K562 treated with DMSO at 1 percent for 48 hours (cell line): ENCODE results near the gene GTPBP3. TPM values are rescaled to one million over a fixed set of nuclear protein-coding genes. Genes with fewer than 3 reads are reported as not detected.

ENCODE experiments used
- total RNA-seq: library from RNA; unstranded; fragments of 300-600 nt; gene quantifications from 2 replicates; pipeline ENCODE4 v1.2.3, GENCODE V29; 2022; ENCODE audit warnings: low replicate concordance; ENCODE audit errors: extremely low read depth

The GTPBP3 gene, protein sequence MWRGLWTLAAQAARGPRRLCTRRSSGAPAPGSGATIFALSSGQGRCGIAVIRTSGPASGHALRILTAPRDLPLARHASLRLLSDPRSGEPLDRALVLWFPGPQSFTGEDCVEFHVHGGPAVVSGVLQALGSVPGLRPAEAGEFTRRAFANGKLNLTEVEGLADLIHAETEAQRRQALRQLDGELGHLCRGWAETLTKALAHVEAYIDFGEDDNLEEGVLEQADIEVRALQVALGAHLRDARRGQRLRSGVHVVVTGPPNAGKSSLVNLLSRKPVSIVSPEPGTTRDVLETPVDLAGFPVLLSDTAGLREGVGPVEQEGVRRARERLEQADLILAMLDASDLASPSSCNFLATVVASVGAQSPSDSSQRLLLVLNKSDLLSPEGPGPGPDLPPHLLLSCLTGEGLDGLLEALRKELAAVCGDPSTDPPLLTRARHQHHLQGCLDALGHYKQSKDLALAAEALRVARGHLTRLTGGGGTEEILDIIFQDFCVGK
- total RNA-seq: not detected in 2 replicates

DNA sequence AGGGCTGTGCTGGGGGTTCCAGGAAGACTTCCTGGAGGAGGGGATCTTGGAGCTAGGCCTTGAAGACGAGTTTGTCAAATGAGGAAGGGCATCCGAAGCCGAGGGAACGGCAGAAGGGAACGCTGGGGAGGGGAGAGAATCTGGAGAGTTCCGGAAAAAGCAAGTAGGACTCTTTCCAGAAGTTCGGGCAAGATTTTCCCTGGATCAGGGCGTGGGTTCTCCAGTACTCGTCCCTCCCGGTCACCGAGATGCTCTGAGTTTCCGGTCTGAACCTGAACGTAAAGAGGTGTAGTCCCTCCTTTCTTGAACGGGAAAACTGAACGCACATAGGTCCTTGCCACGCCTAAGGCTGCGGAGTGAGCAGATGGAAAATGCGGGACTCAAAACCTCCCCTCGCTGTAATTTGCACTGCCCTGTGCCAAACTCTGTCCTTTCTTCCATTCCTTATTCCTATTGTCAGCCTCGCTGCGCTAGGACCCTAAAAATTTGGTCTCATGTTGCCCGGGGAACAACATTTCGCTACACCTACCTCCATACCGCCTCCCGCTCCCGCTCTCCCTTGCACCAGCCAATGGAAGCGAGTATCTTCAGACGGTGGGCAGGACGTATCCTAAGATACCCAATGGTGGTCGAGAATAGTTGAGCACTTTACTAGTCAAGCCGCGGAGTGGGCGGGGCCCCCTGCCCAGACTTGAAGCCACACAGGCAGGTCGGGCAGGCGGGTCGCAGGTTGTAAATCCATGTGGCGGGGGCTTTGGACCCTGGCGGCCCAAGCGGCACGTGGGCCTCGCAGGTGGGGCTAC is at the start of gene GTPBP3:
GTPBP3 (plus strand) TSS at position 682 of the 803 bp plus-strand sequence; CDS start at position 741, 59 bp downstream.

DNA sequence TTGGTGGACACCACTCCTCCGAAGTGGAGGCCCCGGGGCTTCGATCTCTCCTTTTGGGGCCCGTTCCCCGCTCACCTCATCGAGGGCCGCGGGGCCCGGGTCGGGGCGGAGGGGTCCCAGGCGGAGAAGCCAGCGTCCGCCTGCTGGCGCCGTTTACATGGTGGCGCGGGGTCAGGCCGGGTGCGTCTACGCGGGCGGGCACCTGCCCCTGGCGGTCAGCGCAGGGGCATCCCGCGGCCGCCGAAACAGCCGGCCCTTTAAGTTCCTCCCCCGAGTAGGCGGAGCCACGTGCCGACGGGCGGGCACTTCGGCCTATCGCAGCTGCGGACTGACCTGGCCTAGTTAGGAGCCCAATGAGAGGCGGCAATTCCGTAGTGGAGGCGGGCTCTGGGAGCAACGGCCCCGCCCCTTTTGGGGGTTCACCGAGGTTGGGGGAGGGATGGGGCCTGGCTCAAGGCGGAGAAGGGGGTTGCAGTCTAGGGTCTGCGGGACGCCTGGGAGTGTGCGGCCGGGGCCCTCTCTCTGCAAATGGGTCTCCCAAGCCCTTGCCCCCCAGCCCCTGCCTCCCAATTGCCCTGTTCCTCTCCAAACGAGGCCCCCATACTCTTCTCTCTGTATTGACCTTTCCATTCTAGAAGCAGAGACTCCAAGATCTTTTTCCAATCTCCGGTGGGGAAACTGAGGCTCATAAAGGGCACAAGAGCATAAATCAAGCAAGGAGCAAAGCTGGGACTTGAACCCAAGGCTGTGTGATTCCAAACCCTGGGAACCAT is 34.0 kb upstream of the GTPBP3 start, which contains the start of gene ABHD8:
ABHD8 (minus strand) TSS at position 259 of the 773 bp plus-strand sequence. CDS start 1,809 bp downstream, outside the sequence.

DNA sequence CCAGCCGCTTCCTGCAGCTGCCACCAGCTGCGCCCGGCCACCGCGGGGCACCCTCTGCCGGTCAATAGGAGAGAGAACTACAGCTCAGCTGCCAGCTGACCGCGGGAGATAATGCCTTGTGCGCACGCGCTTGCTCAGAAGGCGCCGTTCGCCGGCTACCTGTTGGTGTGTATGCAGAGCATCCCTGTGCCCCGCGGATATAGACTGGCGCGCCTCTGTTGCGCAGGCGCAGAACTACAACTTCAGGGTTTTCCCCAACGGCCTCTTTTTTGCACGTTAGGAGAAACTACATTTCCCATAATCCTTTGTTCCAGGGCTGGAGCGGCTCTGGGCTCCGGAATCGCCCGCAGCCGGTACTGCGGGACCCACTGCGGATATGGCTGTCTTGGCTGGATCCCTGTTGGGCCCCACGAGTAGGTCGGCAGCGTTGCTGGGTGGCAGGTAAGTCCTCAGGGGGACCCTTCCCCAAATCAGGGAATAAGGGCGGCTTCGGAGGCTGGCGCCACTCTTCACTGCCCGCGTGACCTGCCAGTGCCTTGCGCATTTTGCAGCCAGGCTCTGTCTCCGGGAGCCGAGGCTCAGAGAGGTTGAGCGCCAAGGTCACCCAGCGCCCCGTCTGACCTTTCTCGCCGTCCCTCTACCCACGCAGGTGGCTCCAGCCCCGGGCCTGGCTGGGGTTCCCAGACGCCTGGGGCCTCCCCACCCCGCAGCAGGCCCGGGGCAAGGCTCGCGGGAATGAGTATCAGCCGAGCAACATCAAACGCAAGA is 31.7 kb upstream of the GTPBP3 start, which contains the start of gene MRPL34:
MRPL34 (plus strand) TSS at position 356 of the 768 bp plus-strand sequence; CDS start at position 377, 21 bp downstream.

DNA sequence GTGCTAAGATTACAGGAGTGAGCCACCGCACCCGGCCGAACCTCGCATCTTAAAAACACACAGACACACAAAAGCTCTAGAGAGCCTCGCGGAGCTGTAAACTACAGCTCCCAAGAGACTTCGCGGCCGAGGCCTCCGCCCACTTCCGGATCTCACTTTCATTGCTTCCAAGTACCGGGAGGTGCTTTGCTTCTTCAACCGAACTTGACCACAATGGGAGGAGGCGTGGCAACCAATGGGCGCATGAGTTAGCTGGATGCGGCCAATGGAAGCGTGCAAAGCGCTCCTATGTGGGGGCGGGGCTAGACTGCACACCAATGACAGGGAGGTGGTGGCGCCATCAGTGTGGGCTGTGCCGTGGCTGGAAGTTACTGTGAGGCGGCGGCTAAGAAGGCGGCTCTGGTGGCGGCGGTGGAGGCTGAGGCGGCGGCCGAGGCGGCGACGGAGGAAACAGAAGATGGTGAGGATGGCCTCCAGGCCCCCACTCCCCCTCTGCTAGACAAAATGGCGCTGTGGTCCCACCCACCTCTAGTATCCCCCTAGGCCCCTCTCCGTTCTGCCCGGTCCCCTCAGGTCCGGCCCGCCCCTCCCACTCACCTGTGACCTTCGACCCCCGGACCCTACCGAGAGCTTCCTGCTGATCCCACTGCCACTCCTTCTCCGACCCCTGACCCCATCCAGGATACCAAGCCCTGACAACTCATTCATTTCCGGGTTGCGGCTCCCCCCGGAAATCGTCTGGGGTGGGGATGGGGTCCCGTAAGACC is 28.0 kb upstream of the GTPBP3 start, which contains the start of gene DDA1:
DDA1 (plus strand) TSS at position 366 of the 767 bp plus-strand sequence; CDS start at position 458, 92 bp downstream.

DNA sequence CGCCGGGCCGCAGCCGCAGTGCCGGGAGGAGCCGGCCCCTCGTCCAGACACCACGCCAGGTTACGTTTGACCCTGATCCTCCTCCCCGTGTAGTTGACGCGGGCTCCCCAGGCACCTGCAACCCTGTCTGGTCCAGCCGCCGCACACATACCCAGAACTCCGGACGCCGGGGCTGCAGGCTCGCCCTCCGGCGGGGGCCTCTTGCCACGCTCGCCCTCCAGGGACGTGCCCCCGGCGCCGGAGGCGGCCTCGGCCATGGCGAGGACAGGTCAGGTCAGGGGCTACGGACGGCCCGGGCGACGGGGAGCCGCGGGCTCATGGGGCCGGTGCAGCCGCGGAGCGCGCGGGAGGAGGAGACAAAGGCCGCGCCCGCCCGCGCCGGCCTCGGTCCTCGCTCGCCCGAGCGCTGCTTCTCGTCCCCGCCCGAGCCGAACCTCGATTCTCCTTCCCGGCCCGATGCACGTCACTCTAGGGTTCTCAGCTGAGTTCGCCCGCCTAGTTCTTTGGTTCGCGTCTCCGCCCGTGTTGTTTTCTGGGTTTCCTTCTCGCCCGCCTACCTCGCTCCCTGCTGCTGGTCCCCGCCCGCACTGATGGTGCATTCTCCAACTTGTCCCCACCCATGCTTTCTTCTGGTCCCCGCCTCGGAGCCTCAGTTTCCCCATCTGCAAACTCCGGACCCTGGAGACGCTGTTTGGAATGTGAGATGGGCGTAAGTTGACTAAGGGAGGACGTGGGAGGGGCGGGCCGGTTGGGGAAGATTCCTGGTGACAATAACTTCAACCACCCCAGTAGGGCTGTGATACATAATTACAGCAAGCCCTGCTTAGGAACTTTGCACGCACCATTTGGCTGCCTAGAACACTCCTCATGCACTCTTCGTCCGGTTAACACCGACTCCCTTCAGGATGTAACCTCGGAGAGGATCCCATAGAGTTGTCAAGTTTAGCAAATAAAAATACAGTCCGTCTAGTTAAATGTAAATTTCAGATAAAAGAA is 2.6 kb upstream of the GTPBP3 start, which contains the start of gene ANO8:
ANO8 (minus strand) TSS at position 442 of the 996 bp plus-strand sequence; CDS start at position 257, 185 bp downstream.

DNA sequence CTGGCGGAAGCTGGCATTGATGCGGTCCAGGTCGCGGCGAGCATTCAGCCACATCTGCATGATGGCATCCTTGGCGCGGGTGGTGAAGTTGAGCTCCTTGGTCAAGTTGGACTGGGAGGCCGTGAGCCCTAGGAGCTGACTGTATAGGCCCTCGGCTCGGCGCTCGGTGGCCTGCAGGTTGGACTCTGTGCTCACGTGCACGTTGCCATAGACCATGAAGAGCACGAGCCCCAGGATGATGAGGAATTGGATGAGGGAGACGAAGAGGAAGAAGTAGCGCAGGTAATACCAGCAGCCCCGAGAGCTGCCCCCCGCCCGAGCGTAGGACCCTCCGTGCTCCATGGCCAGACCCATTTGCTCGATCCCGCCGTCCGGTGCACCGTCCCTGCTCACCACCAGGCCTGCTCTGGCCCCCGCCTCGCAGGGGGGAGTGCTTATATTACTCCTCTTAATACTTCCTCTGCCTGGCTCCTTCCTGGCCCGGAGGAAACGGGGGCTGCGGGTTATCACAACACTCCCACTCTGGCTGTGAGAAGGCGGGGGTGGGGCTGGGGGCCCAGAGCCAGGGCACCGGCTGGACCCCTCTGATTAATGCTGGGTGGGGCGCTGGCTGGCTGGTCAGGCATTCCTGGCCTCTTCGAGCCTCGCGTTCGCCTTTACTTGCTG is 39.7 kb downstream of the GTPBP3 start, which contains the start of gene PLVAP:
PLVAP (minus strand) TSS at position 408 of the 666 bp plus-strand sequence; CDS start at position 354, 54 bp downstream.

Other genes with a start within 250 kb of the GTPBP3 start
- not detected in 2 replicates for gene USE1, start 122.2 kb upstream of the GTPBP3 start, total RNA-seq
- gene OCEL1, start 111.3 kb upstream of the GTPBP3 start, total RNA-seq: not detected in 2 replicates
- gene NR2F6, start 91.6 kb upstream of the GTPBP3 start, total RNA-seq: 322 TPM in 1 of 2 replicates, not detected in the other
- gene USHBP1, start 72.8 kb upstream of the GTPBP3 start, total RNA-seq: not detected in 2 replicates
- gene BABAM1, start 70.1 kb upstream of the GTPBP3 start, total RNA-seq: not detected in 2 replicates
- gene ANKLE1, start 55.7 kb upstream of the GTPBP3 start, total RNA-seq: not detected in 2 replicates
- not detected in 2 replicates for gene ABHD8, start 34.1 kb upstream of the GTPBP3 start, total RNA-seq
- gene MRPL34, start 31.7 kb upstream of the GTPBP3 start, total RNA-seq: not detected in 2 replicates
- 453 TPM in 1 of 2 replicates, not detected in the other for gene DDA1, start 28.0 kb upstream of the GTPBP3 start, total RNA-seq
- gene ANO8, start 2.7 kb upstream of the GTPBP3 start, total RNA-seq: not detected in 2 replicates
- not detected in 2 replicates for gene PLVAP, start 39.8 kb downstream of the GTPBP3 start, total RNA-seq
- not detected in 2 replicates for gene CCDC194, start 56.6 kb downstream of the GTPBP3 start, total RNA-seq
- gene BST2, start 68.1 kb downstream of the GTPBP3 start, total RNA-seq: 2,778 TPM in 1 of 2 replicates, not detected in the other
- not detected in 2 replicates for gene MVB12A, start 82.5 kb downstream of the GTPBP3 start, total RNA-seq
- not detected in 2 replicates for gene TMEM221, start 111.1 kb downstream of the GTPBP3 start, total RNA-seq
- not detected in 2 replicates for gene NXNL1, start 123.4 kb downstream of the GTPBP3 start, total RNA-seq
- gene SLC27A1, start 133.0 kb downstream of the GTPBP3 start, total RNA-seq: not detected in 2 replicates
- not detected in 2 replicates for gene PGLS, start 174.1 kb downstream of the GTPBP3 start, total RNA-seq
- gene COLGALT1, start 218.1 kb downstream of the GTPBP3 start, total RNA-seq: 98.5 TPM in 1 of 2 replicates, not detected in the other